H1 (cell line): ENCODE data around the gene LRRC32. TPM values are rescaled to one million over a fixed set of nuclear protein-coding genes. Genes with fewer than 3 reads are reported as not detected.

Source experiments
- CTCF ChIA-PET: fragments of 300-600 bp; sonication (Branson Sonifier 250); formaldehyde crosslinking; loops from one replicate; lab custom pipeline; 2021; ENCODE audit not compliant: partially characterized antibody; lab: Charles Lee
- POLR2A ChIA-PET: fragments of 300-600 bp; sonication (Branson Sonifier 250); formaldehyde crosslinking; loops from one replicate; lab custom pipeline; 2021; ENCODE audit warnings: inconsistent platforms; ENCODE audit not compliant: partially characterized antibody; lab: Charles Lee
- DNase-seq, 2 experiments: peaks; one replicate each; pipeline versions ENCODE4 v3.0.0 to v3.0.0-alpha.2; 2010 to 2022; ENCODE audit warnings: low spot score in 2 of 2, low read depth in 1 of 2, mixed read lengths in 1 of 2
- FAIRE-seq: peaks from 2 replicates; lab custom pipeline; 2011; peaks lifted over from hg19 to GRCh38; lab: Jason Lieb, UNC
- H2AFZ ChIP-seq: 2 replicates; pipeline ENCODE4 v1.8.1; 2012; ENCODE audit warnings: low read length, inconsistent platforms
- H2AK5ac ChIP-seq: 2 replicates; pipeline ENCODE4 v1.6.1; 2013; ENCODE audit warnings: low read depth, low read length
- H2BK120ac ChIP-seq: replicated peaks from 2 replicates; pipeline ENCODE3; 2013; ENCODE audit warnings: low read depth, low read length, inconsistent platforms
- H2BK12ac ChIP-seq: 2 replicates; pipeline ENCODE4 v1.6.1; 2013; ENCODE audit warnings: low read depth, low read length
- H2BK15ac ChIP-seq: 2 replicates; pipeline ENCODE4 v1.6.1; 2013; ENCODE audit warnings: low read length
- H2BK20ac ChIP-seq: 2 replicates; pipeline ENCODE4 v1.6.1; 2013; ENCODE audit warnings: low read length
- H2BK5ac ChIP-seq: 2 replicates; pipeline ENCODE4 v1.6.1; 2013; ENCODE audit warnings: low read depth, low read length
- H3K14ac ChIP-seq: 2 replicates; pipeline ENCODE4 v1.6.1; 2013; ENCODE audit warnings: inconsistent platforms; ENCODE audit not compliant: insufficient read length
- H3K18ac ChIP-seq: 2 replicates; pipeline ENCODE4 v1.6.1; 2013; ENCODE audit warnings: low read length; ENCODE audit errors: extremely low read depth
- H3K23ac ChIP-seq: 2 replicates; pipeline ENCODE4 v1.6.1; 2013; ENCODE audit warnings: inconsistent platforms; ENCODE audit not compliant: insufficient read length
- H3K23me2 ChIP-seq: 2 replicates; pipeline ENCODE4 v1.6.1; 2013; ENCODE audit warnings: low read depth, low read length
- H3K27ac ChIP-seq: 2 replicates; pipeline ENCODE4 v1.6.1; 2011; ENCODE audit warnings: low read depth, low read length, inconsistent platforms
- H3K27me3 ChIP-seq, 4 experiments: replicated peaks in 1 of 4; 1 replicate in 1 of 4; 2 replicates in 3 of 4; pipeline versions ENCODE4 v1.6.1 to v1.8.1; 2011 to 2013; ENCODE audit warnings: low read length in 3 of 4, mild to moderate bottlenecking in 3 of 4, inconsistent platforms in 2 of 4, mixed read lengths in 2 of 4, moderate library complexity in 1 of 4; ENCODE audit not compliant: control insufficient read depth in 3 of 4, insufficient read depth in 3 of 4; ENCODE audit errors: extremely low read depth in 1 of 4
- H3K36me3 ChIP-seq, 4 experiments: 2 replicates each; pipeline versions ENCODE4 v1.6.1 to v1.8.1; 2011 to 2013; ENCODE audit warnings: mild to moderate bottlenecking in 4 of 4, low read length in 3 of 4, moderate library complexity in 2 of 4, control low read depth in 1 of 4, inconsistent platforms in 1 of 4; ENCODE audit not compliant: insufficient read depth in 4 of 4, control insufficient read depth in 2 of 4
- H3K4ac ChIP-seq: replicated peaks from 2 replicates; pipeline ENCODE3; 2013; ENCODE audit warnings: low read length, low read depth, mixed read lengths, inconsistent platforms; ENCODE audit not compliant: insufficient read length
- H3K4me1 ChIP-seq, 4 experiments: replicated peaks in 1 of 4; 1 replicate in 1 of 4; 2 replicates in 3 of 4; pipeline versions ENCODE4 v1.6.1 to v1.8.1; 2011 to 2013; ENCODE audit warnings: low read length in 3 of 4, inconsistent platforms in 2 of 4, mixed read lengths in 1 of 4; ENCODE audit not compliant: insufficient read depth in 4 of 4, control insufficient read depth in 3 of 4
- H3K4me2 ChIP-seq, 2 experiments: 2 replicates each; pipeline versions ENCODE4 v1.6.1 to v1.8.1; 2011 to 2013; ENCODE audit warnings: low read depth in 2 of 2, low read length in 2 of 2, control low read depth in 1 of 2, inconsistent platforms in 1 of 2, mild to moderate bottlenecking in 1 of 2; ENCODE audit not compliant: insufficient read depth in 1 of 2
- H3K4me3 ChIP-seq, 4 experiments: fragments of 200-600, 300-600 bp in 1 of 4; sonication (generic), shearing (Covaris generic), sonication (Bioruptor Twin) in 1 of 4; 2 replicates each; pipeline versions ENCODE4 v1.5.1 to v1.8.1; 2011 to 2016; ENCODE audit warnings: low read length in 4 of 4, low read depth in 3 of 4, control low read depth in 2 of 4, inconsistent platforms in 2 of 4, mild to moderate bottlenecking in 2 of 4, mixed read lengths in 1 of 4, moderate library complexity in 1 of 4; ENCODE audit not compliant: insufficient read depth in 2 of 4; ENCODE audit errors: extremely low read depth in 1 of 4
- H3K56ac ChIP-seq: replicated peaks from 2 replicates; pipeline ENCODE3; 2013; ENCODE audit warnings: low read depth, mild to moderate bottlenecking, mixed read lengths, low read length, inconsistent platforms; ENCODE audit not compliant: insufficient read length
- H3K79me1 ChIP-seq: 2 replicates; pipeline ENCODE4 v1.6.1; 2013; ENCODE audit warnings: low read depth, low read length, control low read depth
- H3K79me2 ChIP-seq, 2 experiments: 2 replicates each; pipeline versions ENCODE4 v1.6.1 to v1.8.1; 2012 to 2013; ENCODE audit warnings: low read length in 2 of 2, mild to moderate bottlenecking in 2 of 2, inconsistent platforms in 1 of 2; ENCODE audit not compliant: insufficient read depth in 2 of 2, control insufficient read depth in 1 of 2
- H3K9ac ChIP-seq, 4 experiments: replicated peaks in 1 of 4; 1 replicate in 1 of 4; 2 replicates in 3 of 4; pipeline versions ENCODE4 v1.6.1 to v1.8.1; 2011 to 2013; ENCODE audit warnings: low read depth in 3 of 4, low read length in 3 of 4, control low read depth in 2 of 4, mild to moderate bottlenecking in 2 of 4, moderate library complexity in 2 of 4, inconsistent platforms in 1 of 4; ENCODE audit errors: extremely low read depth in 1 of 4
- H3K9me3 ChIP-seq, 2 experiments: 2 replicates each; pipeline versions ENCODE4 v1.6.1 to v1.8.1; 2012 to 2013; ENCODE audit warnings: mild to moderate bottlenecking in 2 of 2, moderate library complexity in 2 of 2, control low read depth in 1 of 2, inconsistent platforms in 1 of 2, low read depth in 1 of 2, low read length in 1 of 2, mixed read lengths in 1 of 2; ENCODE audit not compliant: insufficient read depth in 2 of 2
- H4K20me1 ChIP-seq, 2 experiments: replicated peaks in 1 of 2; 2 replicates each; pipeline versions ENCODE3 to v1.8.1; 2011 to 2013; ENCODE audit warnings: inconsistent platforms in 2 of 2, low read length in 2 of 2, mild to moderate bottlenecking in 1 of 2; ENCODE audit not compliant: insufficient read depth in 2 of 2, control insufficient read depth in 1 of 2
- H4K5ac ChIP-seq: 2 replicates; pipeline ENCODE4 v1.6.1; 2013; ENCODE audit warnings: low read length, low read depth, mixed read lengths, inconsistent platforms; ENCODE audit not compliant: insufficient read length
- H4K8ac ChIP-seq: 2 replicates; pipeline ENCODE4 v1.8.0; 2013; ENCODE audit warnings: mild to moderate bottlenecking, moderate library complexity, low read length, inconsistent platforms; ENCODE audit not compliant: insufficient read depth; ENCODE audit errors: extremely low read depth
- H4K91ac ChIP-seq: replicated peaks from 2 replicates; pipeline ENCODE3; 2013; ENCODE audit warnings: low read length, mixed read lengths, inconsistent platforms; ENCODE audit not compliant: insufficient read length
- CTCF ChIP-seq, 3 experiments: IDR thresholded peaks; 1 replicate in 2 of 3; 2 replicates in 1 of 3; pipeline versions ENCODE4 v1.5.1 to v1.6.1; 2011; ENCODE audit warnings: low read length in 3 of 3, mild to moderate bottlenecking in 3 of 3, inconsistent platforms in 2 of 3, low read depth in 1 of 3, moderate library complexity in 1 of 3; ENCODE audit not compliant: insufficient read depth in 1 of 3; ENCODE audit errors: control extremely low read depth in 1 of 3
- FOSL1 ChIP-seq: IDR thresholded peaks from 2 replicates; pipeline ENCODE4 v1.6.1; 2011; ENCODE audit warnings: mild to moderate bottlenecking, low read depth, low read length, moderate library complexity; ENCODE audit not compliant: insufficient read depth
- RAD21 ChIP-seq, 2 experiments: IDR thresholded peaks in 1 of 2; conservative IDR thresholded peaks in 1 of 2; 2 replicates each; pipeline ENCODE4 v1.6.1; 2011; ENCODE audit warnings: low read depth in 2 of 2, low read length in 2 of 2, improper control_type of control experiment in 1 of 2, inconsistent platforms in 1 of 2, mild to moderate bottlenecking in 1 of 2, moderate library complexity in 1 of 2
- WGBS, 2 experiments: shearing (Covaris generic) in 1 of 2; methylation state at CpG; one replicate each; pipeline versions ENCODE4 v1.1.6 to v1.1.7; 2013 to 2015; ENCODE audit warnings: low lambda C conversion rate in 2 of 2, mixed read lengths in 2 of 2, inconsistent platforms in 1 of 2, low coverage in 1 of 2, missing lambda C conversion rate in 1 of 2; ENCODE audit not compliant: insufficient replicate concordance in 2 of 2, insufficient coverage in 1 of 2, insufficient read length in 1 of 2; ENCODE audit errors: extremely low coverage in 1 of 2, missing lambda C conversion rate in 1 of 2; 5-methylcytosine and 5-hydroxymethylcytosine counted together
- polyA plus RNA-seq, 7 experiments: library from polyadenylated mRNA; depleted of rRNA in 3 of 7; stranded (reverse) in 5 of 7; unstranded in 2 of 7; fragments of >200 nt in 5 of 7; fragments of 200-250 nt in 2 of 7; gene quantifications; 1 replicate in 5 of 7; 2 replicates in 1 of 7; 4 replicates in 1 of 7; pipeline versions ENCODE4 v1.2.1 to v1.2.3, GENCODE V29; 2011 to 2013; ENCODE audit warnings: missing spikeins in 2 of 7, mixed read lengths in 2 of 7
- total RNA-seq: library from RNA; stranded (reverse); fragmentation: NEBNext Ultra II Directional; extraction: Animal tissue kit (Norgen Biotek cat#: 25700); gene quantifications from 2 replicates; pipeline ENCODE4 v1.2.1, GENCODE V29; 2021

Gene LRRC32
- total and polyA plus RNA-seq, 2 of the 8 experiments (the other 6 are each of a cell fraction or from before 2014, with no cell fraction given) = 0.99 to 1.9 TPM

GRCh38 chr11:76714493-76714892 lies 43.9 kb upstream of the LRRC32 start:
- no peak overlapping the region for H2AFZ ChIP-seq
- DNase-seq = no peak
- ChIA-PET POLR2A (interaction anchor here (2.1 kb wide), 1 partner anchor 10 kb away, joined by 6 read pairs; no protein-coding TSS in a partner anchor), CTCF (interaction anchor here (0.6 to 5.0 kb wide), 17 partner anchors 9 to 135 kb away, joined by 3 to 39 read pairs (median 5); no protein-coding TSS in a partner anchor)
- no peak overlapping the region for H3K27ac ChIP-seq
- no peak overlapping the region for H3K4me3 ChIP-seq
- H2BK12ac ChIP-seq = peak overlapping the region; percentile 55; the same call in 1 of the 2 replicates
- H3K23me2 ChIP-seq = peaks cover 7% of the 10 kb centered on the region; the same call in 1 of the 2 replicates
- no peak overlapping the region for H2BK5ac ChIP-seq
- no peak overlapping the region for H4K8ac ChIP-seq
- H3K4ac ChIP-seq = no peak overlapping the region
- no peak overlapping the region for H3K18ac ChIP-seq
- no peak overlapping the region for H3K9ac ChIP-seq
- no peak overlapping the region for H3K4me2 ChIP-seq
- no peaks in the 10 kb centered on the region for H3K9me3 ChIP-seq
- 0 out of 2 replicates have a peak overlapping the region, but pooled peaks have one; percentile 5 for H2AK5ac ChIP-seq
- 86% methylated on average over 3 of the region's 3 CpGs; no CpG with 5 or more reads in 1 of the 2 experiments for WGBS, 2 experiments
- H3K56ac ChIP-seq = no peak overlapping the region
- H3K79me2 ChIP-seq = no peaks in the 10 kb centered on the region
- H4K20me1 ChIP-seq = no peaks in the 10 kb centered on the region
- no peak overlapping the region for H3K23ac ChIP-seq
- H3K4me1 ChIP-seq = no peaks in the 10 kb centered on the region
- H3K79me1 ChIP-seq = no peaks in the 10 kb centered on the region
- no peak overlapping the region for H4K5ac ChIP-seq
- no peak overlapping the region for H4K91ac ChIP-seq
- no peak for FAIRE-seq
- no peak overlapping the region for H2BK20ac ChIP-seq
- H3K27me3 ChIP-seq = no peaks in the 10 kb centered on the region
- H2BK120ac ChIP-seq = no peak overlapping the region
- TF ChIP-seq FOSL1 (no peak), RAD21 (IDR thresholded peaks at IDR 0.05 in 1 of 2, conservative IDR thresholded peaks at IDR 0.05 in 1 of 2; ENCODE audit: low read depth in 2 of 2, low read length in 2 of 2) (peak; percentile 37 to 50), CTCF (IDR thresholded peaks at IDR 0.05; ENCODE audit: control extremely low read depth in 1 of 3, insufficient read depth in 1 of 3, low read depth in 1 of 3, low read length in 3 of 3) (peak; percentile 27 to 57 (median 39))
- H2BK15ac ChIP-seq = no peak overlapping the region
- no peaks in the 10 kb centered on the region for H3K36me3 ChIP-seq
- H3K14ac ChIP-seq = no peak overlapping the region
